Type B pancreatic cell (in vitro differentiated cells): ENCODE results near the gene EIF5. TPM values are rescaled to one million over a fixed set of nuclear protein-coding genes. Genes with fewer than 3 reads are reported as not detected.

Experiments used
- DNase-seq: peaks from one replicate; pipeline ENCODE4 v3.0.0; 2021; ENCODE audit warnings: mixed read lengths; ENCODE audit not compliant: unreplicated experiment; ENCODE audit errors: extremely low spot score
- H3K27ac Mint-ChIP-seq: 2 replicates; pipeline ENCODE4 v1.8.0; 2021; ENCODE audit warnings: mild to moderate bottlenecking, mixed read lengths
- H3K27me3 Mint-ChIP-seq: 2 replicates; pipeline ENCODE4 v1.8.0; 2021; ENCODE audit warnings: mixed read lengths
- H3K36me3 Mint-ChIP-seq: 2 replicates; pipeline ENCODE4 v1.8.0; 2021; ENCODE audit warnings: mixed read lengths
- H3K4me1 Mint-ChIP-seq: one replicate; pipeline ENCODE4 v1.8.0; 2021; ENCODE audit warnings: mixed read lengths; ENCODE audit not compliant: unreplicated experiment
- H3K4me3 Mint-ChIP-seq: 2 replicates; pipeline ENCODE4 v1.8.0; 2021; ENCODE audit warnings: mild to moderate bottlenecking, mixed read lengths
- H3K9me3 Mint-ChIP-seq: 2 replicates; pipeline ENCODE4 v1.8.0; 2021; ENCODE audit warnings: mixed read lengths
- CTCF ChIP-seq: fragments of 200-600 bp; sonication (generic); conservative IDR thresholded peaks from 2 replicates; pipeline ENCODE4 v1.5.0; 2021; ENCODE audit warnings: antibody characterized with exemption, mild to moderate bottlenecking
- total RNA-seq: library from RNA; stranded (reverse); gene quantifications from 2 replicates; pipeline ENCODE4 v1.2.1, GENCODE V29; 2021; ENCODE audit warnings: low replicate concordance

The EIF5 gene
- total RNA-seq, 1 donor from 2014 or later: 340 TPM

GRCh38 chr14:103366741-103367140, 32.7 kb downstream of the EIF5 start:
- Mint-ChIP-seq H3K36me3 (no peaks in the 10 kb centered on the region), H3K4me3 (no peak overlapping the region), H3K27me3 (peaks cover 3% of the 10 kb centered on the region), H3K27ac (no peak overlapping the region), H3K9me3 (peaks cover 9% of the 10 kb centered on the region), H3K4me1 (no peaks in the 10 kb centered on the region)
- DNase-seq: no peak
- TF ChIP-seq CTCF: no peak

GRCh38 chr14:103367995-103368394, 34.0 kb downstream of the EIF5 start:
- H3K27ac Mint-ChIP-seq: no peak overlapping the region
- peaks cover 3% of the 10 kb centered on the region for H3K27me3 Mint-ChIP-seq
- H3K4me1 Mint-ChIP-seq: peaks cover 6% of the 10 kb centered on the region
- no peak overlapping the region for H3K4me3 Mint-ChIP-seq
- no peak for DNase-seq
- H3K36me3 Mint-ChIP-seq: no peaks in the 10 kb centered on the region
- TF ChIP-seq CTCF: no peak
- peaks cover 3% of the 10 kb centered on the region for H3K9me3 Mint-ChIP-seq

- Mint-ChIP-seq H3K27me3 (peaks cover 3% of the 10 kb centered on the region), H3K9me3 (no peaks in the 10 kb centered on the region)
- no peak for TF ChIP-seq CTCF
Measured at GRCh38 chr14:103370087-103370486, 36.0 kb downstream of the EIF5 start.

GRCh38 chr14:103372017-103372416, 38.0 kb downstream of the EIF5 start:
- Mint-ChIP-seq H3K9me3 (no peaks in the 10 kb centered on the region), H3K27me3 (no peaks in the 10 kb centered on the region), H3K4me1 (peaks cover 6% of the 10 kb centered on the region), H3K36me3 (no peaks in the 10 kb centered on the region), H3K27ac (no peak overlapping the region), H3K4me3 (no peak overlapping the region)
- no peak for DNase-seq
- no peak for TF ChIP-seq CTCF

More at GRCh38 chr14:103370087-103370486, 36.0 kb downstream of the EIF5 start:
- H3K4me1 Mint-ChIP-seq: peaks cover 6% of the 10 kb centered on the region
- H3K4me3 Mint-ChIP-seq: no peak overlapping the region
- no peaks in the 10 kb centered on the region for H3K36me3 Mint-ChIP-seq
- no peak for DNase-seq
- no peak overlapping the region for H3K27ac Mint-ChIP-seq

- no peak for DNase-seq
- Mint-ChIP-seq H3K36me3 (no peaks in the 10 kb centered on the region), H3K27me3 (no peaks in the 10 kb centered on the region), H3K9me3 (no peaks in the 10 kb centered on the region), H3K4me1 (peaks cover 6% of the 10 kb centered on the region), H3K4me3 (no peak overlapping the region), H3K27ac (no peak overlapping the region)
- TF ChIP-seq CTCF: no peak
Measured at GRCh38 chr14:103372552-103373304, 38.7 kb downstream of the EIF5 start.
